NK-92 treated with Interleukin-12 subunit alpha and Interleukin-12 subunit beta, amount 100 ng/mL, for 24 hours (cell line): ENCODE results near the gene KIAA0825.
"Not testable (repeated sequence)": the region's sequence is repeated elsewhere in the genome, so short reads cannot be mapped to it uniquely, and the experiment has no call there.

ENCODE experiments used
- DNase-seq: peaks from one replicate; lab custom pipeline; 2025; lab: John Stamatoyannopoulos, UW

KIAA0825 gene

DNA sequence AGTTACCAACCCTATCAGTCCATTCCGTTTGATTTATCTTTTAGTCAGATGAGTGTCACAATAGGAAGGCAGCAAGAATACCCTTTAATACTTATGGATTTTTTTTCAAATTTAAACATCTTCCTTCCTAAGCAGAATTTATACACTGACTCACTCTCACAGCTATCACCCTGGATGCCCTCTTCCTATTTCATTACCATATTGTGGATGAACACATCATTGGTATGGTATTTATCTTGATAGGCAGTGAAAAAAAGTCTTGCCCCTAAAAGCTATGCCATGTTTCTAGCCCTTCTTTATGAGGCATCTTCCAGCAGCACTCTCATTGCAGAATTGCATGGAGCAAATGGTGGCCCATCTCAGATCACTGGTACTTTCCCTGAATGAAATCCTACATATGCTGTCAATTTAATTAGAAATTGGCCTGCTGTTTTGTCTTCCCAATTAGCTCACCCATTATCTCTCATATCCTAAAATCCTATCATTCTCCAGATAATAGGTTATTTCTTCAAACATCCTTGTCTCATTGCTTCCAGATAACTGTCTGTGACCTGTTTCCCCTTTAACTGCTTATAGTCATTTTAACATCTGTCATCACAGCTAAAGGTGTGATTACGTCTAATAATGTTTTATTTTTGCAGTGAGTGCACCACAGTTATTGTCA, 443.5 kb downstream of the KIAA0825 start:
- DNase-seq, result no peak

DNA sequence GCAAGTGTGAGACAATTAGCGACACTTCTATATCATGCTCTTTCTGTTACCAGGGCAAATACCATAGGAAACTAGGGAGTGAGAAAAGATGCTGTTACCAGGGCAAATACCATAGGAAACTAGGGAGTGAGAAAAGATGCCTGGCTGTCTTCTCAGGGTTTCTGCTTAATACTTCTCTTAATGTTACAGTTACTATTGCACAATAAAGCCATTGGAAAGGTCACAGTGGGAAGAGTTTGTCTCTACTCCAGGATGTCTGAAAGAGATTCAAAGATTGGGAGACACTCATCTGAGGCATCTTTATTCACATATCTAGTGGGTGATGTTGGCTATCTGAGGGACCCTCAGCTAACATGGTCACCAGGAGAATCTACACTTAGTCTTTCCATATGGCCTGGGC, 445.3 kb downstream of the KIAA0825 start:
- DNase-seq, result no peak

DNA sequence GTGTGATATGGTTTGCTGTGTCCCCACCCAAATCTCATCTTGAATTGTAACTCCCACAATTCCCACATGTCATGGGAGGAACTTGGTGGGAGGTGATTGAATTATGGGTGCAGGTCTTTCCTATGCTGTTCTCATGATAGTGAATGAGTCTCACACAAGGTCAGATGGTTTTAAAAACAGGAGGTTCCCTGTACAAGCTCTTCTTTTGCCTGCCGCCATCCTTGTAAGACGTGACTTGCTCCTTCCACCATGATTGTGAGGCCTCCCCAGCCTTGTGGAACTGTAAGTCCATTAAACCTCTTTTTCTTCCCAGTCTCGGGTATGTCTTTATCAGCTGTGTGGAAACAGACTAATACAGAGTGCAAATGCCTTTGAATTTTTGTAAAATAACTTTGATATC, 447.3 kb downstream of the KIAA0825 start:
- not testable (repeated sequence) for DNase-seq

DNA sequence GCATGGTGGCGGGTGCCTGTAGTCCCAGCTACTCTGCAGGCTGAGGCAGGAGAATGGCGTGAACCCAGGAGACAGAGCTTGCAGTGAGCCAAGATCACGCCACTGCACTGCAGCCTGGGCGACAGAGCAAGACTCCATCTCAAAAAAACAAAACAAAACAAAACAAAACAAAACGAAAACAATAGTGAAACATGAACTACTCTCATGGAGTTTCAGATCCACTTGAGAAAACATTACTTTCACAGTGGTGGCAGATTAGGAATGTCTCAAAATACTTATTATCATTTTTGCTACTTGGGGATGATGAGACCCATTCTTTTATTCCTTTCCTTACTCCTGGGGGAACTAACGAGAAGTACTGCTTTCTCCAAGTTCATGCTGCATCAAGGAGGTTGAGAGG, 448.2 kb downstream of the KIAA0825 start:
- not testable (repeated sequence) for DNase-seq

DNA sequence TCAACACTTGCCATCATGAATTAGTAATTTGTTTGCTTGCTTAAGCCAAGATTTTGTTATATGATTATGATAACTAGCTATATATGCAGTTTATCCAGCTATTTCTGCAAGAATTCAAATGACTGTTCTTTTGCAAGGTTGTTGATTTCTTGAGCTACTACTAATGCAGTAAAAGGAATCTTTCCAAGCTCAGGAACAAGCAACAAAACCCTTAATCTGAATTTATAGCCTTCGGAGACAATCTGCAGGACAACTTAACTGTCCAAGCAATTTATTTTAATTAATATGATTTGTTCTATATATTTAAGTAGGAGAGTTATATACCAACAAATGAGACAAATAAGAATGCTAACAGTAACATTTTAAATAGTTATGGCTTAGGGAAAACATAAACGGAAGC, 450.3 kb downstream of the KIAA0825 start:
- DNase-seq, result no peak

DNA sequence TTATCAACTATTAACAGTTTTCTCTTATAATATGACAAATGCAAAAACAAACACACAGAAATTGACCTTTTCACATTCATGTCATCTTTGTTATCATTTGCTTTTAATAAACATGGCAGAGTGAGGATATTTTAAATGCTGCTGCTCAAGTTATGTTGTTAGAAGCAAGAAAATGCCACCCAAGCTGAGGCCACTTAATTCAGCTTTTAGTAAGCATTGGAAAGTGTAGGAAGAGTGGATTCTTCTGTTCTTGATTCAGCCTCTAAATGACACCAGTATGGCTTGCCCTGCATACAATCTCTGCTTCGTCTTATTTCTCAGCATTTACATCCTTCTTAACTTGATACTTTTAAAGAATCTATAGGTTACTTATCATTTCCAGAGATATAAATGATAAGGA, 456.6 kb downstream of the KIAA0825 start:
- DNase-seq, result no peak

DNA sequence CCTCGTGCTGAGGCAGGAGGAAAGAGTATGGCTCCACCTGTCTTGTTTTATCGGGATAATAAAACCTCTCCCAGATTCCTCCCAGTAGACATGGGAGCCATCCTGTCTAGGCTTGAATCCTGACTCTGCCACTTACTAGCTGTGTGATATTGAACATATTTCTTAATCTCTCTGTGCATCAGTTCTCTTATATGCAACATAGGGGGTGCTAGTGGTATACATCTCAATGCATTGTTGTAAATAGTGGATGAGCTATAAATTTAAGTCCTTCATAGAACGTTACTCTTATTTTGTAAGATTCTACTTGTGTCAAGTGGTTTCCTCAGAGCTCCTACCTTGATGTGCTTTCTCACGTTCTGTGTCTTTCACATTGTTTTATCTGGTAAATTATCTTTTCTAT, 459.3 kb downstream of the KIAA0825 start:
- no peak for DNase-seq

DNA sequence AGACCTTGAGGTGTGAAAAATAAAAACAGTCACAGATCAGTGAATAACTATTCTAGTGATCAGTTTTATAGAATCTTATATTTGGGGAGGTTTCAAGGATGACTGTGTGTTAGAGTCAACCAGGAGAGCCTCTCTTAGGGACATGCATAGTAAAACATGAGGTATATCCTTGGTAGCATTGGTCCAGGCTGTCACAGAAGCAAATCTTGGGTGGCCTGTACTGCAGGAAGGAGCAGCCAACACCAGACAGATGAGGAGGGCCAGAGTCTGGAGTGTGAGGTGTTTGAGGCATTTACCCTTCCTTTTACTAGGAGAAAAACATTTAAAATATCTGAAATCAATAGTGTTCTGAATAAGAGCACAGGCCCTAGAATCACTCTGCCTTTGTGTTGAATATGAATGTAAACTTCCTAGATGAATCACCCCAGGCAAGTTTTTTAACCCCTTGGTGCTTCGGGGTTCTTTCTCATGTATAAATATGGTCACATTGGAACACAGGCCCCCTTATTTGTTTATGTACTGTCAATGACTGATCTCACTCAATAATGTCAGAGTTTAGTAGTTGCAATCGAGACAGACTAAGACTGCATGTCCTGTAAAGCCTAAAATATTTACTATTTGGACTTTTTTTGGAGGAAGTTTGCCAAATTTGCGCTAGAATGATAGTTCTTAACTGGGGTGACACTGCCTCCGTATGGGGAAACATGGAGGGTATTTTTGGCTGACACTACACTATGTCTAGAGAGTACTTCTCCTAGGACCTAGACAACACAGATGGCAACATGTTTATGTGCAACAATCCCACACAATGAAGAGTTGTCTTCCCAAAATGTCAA, 460.5 kb downstream of the KIAA0825 start:
- DNase-seq, result no peak

DNA sequence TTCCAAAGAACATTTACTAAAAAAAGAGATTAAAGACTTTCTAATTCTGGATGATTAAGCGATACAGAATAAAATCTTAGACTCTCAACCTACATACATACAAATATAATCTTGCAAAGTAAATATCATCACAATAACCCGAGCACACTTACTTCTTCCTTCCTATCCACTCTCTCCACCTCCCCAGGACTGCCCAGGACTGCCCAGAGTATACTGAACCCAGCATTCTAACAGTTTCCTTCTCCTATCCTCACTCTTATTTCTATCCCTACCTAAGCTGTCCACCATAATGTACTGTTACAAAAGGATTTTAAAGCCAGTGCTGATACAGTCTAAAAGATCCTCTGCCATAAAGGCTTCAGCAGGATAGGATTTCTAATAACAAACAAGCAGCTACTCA, 463.7 kb downstream of the KIAA0825 start:
- no peak for DNase-seq

DNA sequence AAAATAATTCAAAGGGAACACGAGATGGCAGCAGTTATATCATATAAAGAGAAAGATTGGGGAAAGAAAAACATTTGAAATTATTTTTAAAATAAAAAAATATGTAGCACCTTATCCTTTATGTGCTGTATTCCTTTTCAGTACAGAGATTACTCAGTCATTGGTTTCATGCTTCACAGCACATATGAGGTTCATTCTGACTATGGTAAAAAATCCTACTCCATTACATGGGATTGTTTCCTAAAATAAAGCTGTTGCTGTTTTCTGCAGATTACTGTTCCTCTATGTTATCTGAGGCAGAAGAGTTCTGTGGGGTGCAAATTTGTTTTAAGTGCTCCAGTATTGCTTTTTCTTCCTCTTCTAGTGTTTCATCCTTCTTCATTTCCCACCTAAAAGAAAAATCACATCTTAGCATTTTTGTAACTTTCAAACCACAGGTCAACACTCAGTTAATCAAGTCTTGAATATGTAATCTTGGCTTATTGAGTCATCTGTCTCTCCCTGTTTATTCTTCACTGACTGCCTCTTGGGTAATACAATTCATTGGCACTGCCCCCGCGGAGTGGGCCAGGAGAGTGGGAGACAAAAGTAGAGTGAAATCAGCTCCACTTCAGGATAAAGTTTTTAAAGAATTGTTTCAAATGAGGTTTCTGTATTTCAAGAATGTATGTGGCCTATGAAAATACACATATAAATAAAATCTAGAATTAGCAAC, 464.5 kb downstream of the KIAA0825 start:
- no peak for DNase-seq

DNA sequence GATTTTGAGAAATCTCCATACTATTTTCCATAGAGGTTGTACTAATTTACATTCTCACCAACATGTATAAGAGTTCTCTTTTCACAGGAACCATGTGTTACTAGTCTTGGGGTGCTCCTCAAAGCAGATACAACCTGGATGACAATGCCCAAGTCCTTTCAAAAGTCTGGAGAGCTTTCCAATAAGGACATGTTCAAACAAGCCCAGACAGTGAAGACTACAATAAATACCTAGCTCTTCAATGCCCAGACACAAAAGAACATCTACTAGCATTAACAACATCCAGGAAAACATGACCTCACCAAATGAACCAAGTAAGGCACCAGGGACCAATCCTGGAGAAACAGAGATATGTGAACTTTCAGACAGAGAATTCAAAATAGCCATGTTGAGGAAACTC, 474.8 kb downstream of the KIAA0825 start:
- DNase-seq, result not testable (repeated sequence)

DNA sequence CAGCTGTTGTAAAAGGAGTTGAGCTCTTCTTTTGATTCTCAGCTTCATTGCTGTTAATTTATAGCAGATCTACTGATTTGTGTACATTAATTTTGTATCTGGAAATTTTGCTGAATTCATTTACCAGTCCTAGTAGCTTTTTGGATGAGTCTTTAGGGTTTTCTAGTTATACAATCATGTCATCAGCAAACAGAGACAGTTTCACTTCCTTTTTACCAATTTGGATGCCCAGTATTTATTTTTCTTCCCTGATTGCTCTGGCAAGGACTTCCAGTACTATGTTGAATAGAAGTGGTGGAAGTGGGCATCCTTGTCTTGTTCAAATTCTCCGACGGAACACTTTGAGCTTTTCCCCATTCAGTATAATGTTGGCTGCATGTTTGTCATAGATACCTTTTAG, 478.1 kb downstream of the KIAA0825 start:
- no peak for DNase-seq

DNA sequence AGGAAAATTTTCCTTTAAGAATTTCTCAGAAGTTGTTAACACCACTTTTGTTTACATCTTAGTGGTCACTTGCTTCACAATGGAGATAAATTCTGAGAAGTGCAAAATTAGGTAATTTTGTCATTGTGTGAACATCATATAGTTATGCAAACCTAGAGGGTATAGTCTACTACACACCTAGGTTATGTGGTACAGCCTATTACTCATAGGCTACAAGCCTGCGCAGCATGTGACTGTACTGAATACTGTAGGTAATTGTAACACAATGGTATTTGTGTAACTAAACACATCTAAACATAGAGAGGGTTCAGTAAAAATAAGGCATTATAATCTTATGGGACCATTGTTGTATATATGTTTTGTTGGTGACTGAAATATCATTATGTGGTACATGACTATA, 488.3 kb downstream of the KIAA0825 start:
- no peak for DNase-seq

DNA sequence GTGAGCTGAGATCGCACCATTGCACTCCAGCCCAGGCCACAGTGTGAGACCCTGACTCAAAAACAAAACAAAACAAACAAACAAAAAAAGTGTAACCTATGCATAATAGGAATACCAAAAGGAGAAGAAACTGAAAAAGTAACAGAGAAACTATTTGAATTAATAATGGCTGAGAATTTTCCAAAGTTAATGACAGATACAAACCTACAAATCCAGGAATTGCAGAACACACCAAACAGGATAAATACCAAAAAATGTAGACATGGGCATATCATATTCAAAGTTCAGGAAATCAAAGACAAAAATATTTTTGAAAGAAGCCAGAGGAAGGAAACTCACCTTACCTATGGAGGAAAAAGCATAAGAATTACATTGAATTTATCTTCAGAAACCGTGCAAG, 493.3 kb downstream of the KIAA0825 start:
- DNase-seq, result no peak

DNA sequence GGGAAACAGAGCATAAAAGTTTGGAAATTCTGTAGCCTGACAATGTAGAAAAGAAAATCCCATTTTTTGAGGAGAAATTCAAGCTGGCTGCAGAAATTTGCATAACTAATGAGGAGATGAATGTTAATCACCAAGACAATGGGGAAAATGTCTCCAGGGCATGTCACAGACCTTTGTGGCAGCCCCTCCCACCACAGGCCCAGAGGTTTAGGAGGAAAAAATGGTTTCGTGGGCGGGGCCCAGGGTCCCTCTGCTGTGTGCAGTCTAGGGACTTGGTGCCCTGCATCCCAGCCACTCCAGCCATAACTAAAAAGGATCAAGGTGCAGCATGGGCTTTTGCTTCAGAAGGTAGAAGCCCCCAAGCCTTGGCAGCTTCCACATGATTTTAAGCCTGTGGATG, 502.1 kb downstream of the KIAA0825 start:
- not testable (repeated sequence) for DNase-seq

DNA sequence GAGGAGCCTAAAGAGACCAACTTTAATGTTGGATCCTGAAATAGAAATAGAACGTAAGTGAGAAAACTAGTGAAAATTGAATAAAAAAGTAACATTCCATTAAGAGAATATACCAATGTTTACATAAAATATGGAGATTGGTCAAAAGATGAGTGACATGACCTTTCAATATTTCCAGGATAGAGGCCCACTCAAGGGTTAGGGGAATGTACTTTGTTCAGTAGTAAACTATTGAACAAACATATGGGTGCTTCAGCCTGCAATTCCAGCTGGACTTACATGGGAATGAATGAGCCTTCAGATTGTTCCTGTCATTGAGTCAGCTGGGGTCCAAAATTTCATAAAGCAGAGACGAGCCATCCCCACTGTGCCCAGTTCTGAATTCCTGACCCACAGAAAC, 505.3 kb downstream of the KIAA0825 start:
- no peak for DNase-seq

DNA sequence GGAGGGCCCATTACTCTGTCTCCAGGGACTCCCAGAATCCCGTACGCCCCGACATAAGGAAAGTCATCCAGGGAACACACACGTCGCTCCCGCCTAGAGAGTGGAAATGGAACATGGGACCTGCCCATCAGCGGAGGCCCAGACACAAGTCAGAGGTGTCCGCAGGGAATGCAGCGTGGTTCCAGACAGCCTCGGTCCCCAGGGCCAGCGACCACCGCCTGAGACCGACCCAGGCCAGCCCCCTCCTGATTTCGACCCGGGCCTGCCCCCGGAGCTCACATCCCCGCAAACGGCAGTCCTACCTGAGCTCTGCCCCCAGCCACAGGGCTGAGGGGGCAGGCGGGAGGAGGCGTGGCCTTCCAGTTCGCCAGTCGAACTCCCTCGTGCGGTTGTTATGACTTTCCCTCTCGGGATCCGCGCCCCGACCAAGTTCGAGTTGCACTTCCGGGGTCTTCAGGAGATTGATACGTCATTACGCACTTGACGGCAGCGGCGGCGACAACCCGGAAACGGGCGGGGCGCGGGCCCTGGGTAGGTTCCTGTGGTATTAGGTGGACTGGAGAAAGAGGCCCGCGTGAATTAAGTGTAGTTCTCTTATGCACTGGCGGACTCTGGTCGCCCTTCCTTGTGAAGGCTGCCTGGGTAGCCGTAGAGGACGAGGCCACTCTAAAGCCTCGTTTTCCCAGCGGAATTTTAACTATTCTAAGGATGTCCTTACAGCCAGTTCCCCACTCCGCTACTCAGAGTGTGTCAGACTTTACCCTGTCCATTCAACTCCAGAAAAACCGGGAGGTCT, 507.0 kb downstream of the KIAA0825 start:
- peak; percentile 87 for DNase-seq

DNA sequence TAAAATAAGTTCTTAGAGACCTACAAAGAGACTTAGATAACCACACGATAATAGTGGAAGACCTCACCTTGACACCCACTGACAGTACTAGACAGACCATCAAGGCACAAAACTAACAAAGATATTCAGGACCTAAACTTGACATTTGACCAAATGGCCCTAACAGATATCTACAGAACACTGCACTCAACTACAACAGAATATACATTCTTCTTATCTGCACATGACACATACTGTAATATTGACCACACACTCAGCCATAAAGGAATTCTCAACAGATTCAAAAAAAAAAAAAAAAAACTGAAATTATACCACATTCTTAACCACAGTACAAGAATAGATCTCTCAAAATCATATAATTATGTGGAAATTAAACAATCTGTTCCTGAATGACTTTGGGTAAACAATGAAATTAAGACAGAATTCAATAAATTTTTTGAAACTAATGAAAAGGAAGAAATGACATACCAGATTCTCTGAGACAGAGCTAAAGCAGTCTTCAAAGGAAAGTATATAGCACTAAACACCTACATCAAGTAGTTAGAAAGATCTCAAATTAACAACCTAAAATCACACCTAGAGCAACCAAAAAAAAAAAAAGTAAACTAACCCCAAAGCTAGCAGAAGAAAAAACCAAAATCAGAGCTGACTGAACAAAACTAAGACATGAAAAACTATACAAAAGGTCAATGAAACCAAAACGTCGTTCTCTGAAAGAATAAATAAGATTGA, 514.7 kb downstream of the KIAA0825 start:
- no peak for DNase-seq
